ENCODE results near the gene CGB3. TPM values are rescaled to one million over a fixed set of nuclear protein-coding genes. Genes with fewer than 3 reads are reported as not detected.
"Not testable (repeated sequence)": the region's sequence is repeated elsewhere in the genome, so short reads cannot be mapped to it uniquely, and the experiment has no call there.

The CGB3 gene
- polyA plus RNA-seq, 3 donors, result not detected

GRCh38 chr19:49049834-49050233 is 25.7 kb upstream of the CGB3 start:
- 70 to 87% (median 78%) methylated on average over 3 of the region's 4 CpGs for WGBS, 3 donors
- H3K27ac ChIP-seq (ENCODE audit: low read depth, low read length), result not testable (repeated sequence)

- 54 to 74% (median 73%) methylated on average over 7 to 12 of the region's 12 CpGs for WGBS, 3 donors
Observed at GRCh38 chr19:49049011-49049410, 24.9 kb upstream of the CGB3 start, which contains the start of gene CGB8. Gene CGB8 (minus strand): TSS chr19:49049111. CDS start chr19:49048739, 372 bp downstream.

GRCh38 chr19:49043548-49043947 is 19.4 kb upstream of the CGB3 start, which contains the start of gene CGB5:
Gene CGB5 (plus strand): TSS chr19:49043848. CDS start chr19:49044210, 362 bp downstream.
- not testable (repeated sequence) for H3K27ac ChIP-seq (ENCODE audit: low read depth, low read length)
- WGBS, 3 donors, result 69 to 74% (median 71%) methylated on average over 13 to 14 of the region's 15 CpGs

More at GRCh38 chr19:49049011-49049410, 24.9 kb upstream of the CGB3 start, which contains the start of gene CGB8:
- H3K27ac ChIP-seq (ENCODE audit: low read depth, low read length), result not testable (repeated sequence)

- H3K27ac ChIP-seq (ENCODE audit: low read depth, low read length), result not testable (repeated sequence)
- WGBS, 3 donors, result 72 to 94% (median 74%) methylated on average over 1 to 3 of the region's 4 CpGs
Observed at GRCh38 chr19:49042666-49043065, 18.5 kb upstream of the CGB3 start.

GRCh38 chr19:49042177-49042576 is 18.0 kb upstream of the CGB3 start:
- WGBS, 3 donors, result 65 to 83% (median 81%) methylated on average over 17 of the region's 17 CpGs
- no peak overlapping the region for H3K27ac ChIP-seq (ENCODE audit: low read depth, low read length)

- 66 to 71% (median 69%) methylated on average over 6 to 9 of the region's 9 CpGs for WGBS, 3 donors
- not testable (repeated sequence) for H3K27ac ChIP-seq (ENCODE audit: low read depth, low read length)
Observed at GRCh38 chr19:49039736-49040135, 15.6 kb upstream of the CGB3 start.

- 80 to 90% (median 87%) methylated on average over 26 of the region's 26 CpGs for WGBS, 3 donors
Observed at GRCh38 chr19:49038557-49039276, 14.6 kb upstream of the CGB3 start.

GRCh38 chr19:49038111-49038510 is 14.0 kb upstream of the CGB3 start:
- 79 to 93% (median 90%) methylated on average over 5 to 6 of the region's 8 CpGs for WGBS, 3 donors

More at GRCh38 chr19:49038557-49039276, 14.6 kb upstream of the CGB3 start:
- not testable (repeated sequence) for H3K27ac ChIP-seq (ENCODE audit: low read depth, low read length)

GRCh38 chr19:49036815-49037214 is 12.7 kb upstream of the CGB3 start, which contains the start of gene CGB1:
Gene CGB1 (minus strand): TSS chr19:49036895. CDS start chr19:49036711, 184 bp downstream.
- H3K27ac ChIP-seq (ENCODE audit: low read depth, low read length), result not testable (repeated sequence)
- WGBS, 3 donors, result 50 to 67% (median 51%) methylated on average over 12 to 18 of the region's 18 CpGs

More at GRCh38 chr19:49038111-49038510, 14.0 kb upstream of the CGB3 start:
- not testable (repeated sequence) for H3K27ac ChIP-seq (ENCODE audit: low read depth, low read length)

GRCh38 chr19:49031642-49032301 is 7.6 kb upstream of the CGB3 start, which contains the start of gene CGB2:
Gene CGB2 (plus strand): TSS chr19:49031890. CDS start chr19:49032096, 206 bp downstream.
- H3K27ac ChIP-seq (ENCODE audit: low read depth, low read length), result not testable (repeated sequence)
- 23 to 25% (median 23%) methylated on average over 25 to 28 of the region's 28 CpGs for WGBS, 3 donors

- not testable (repeated sequence) for H3K27ac ChIP-seq (ENCODE audit: low read depth, low read length)
- 90 to 93% (median 91%) methylated on average over 3 to 6 of the region's 8 CpGs for WGBS, 3 donors
Observed at GRCh38 chr19:49030323-49030722, 6.2 kb upstream of the CGB3 start.

GRCh38 chr19:49029749-49030148 is 5.6 kb upstream of the CGB3 start:
- H3K27ac ChIP-seq (ENCODE audit: low read depth, low read length), result not testable (repeated sequence)
- 80 to 88% (median 84%) methylated on average over 12 to 14 of the region's 14 CpGs for WGBS, 3 donors

GRCh38 chr19:49028686-49029085 is 4.6 kb upstream of the CGB3 start:
- H3K27ac ChIP-seq (ENCODE audit: low read depth, low read length), result not testable (repeated sequence)
- WGBS, 3 donors, result 83 to 84% methylated on average over 3 to 9 of the region's 9 CpGs; no CpG with 5 or more reads in 1 of the 3 donors

GRCh38 chr19:49025599-49025998 is 1.5 kb upstream of the CGB3 start:
- H3K27ac ChIP-seq (ENCODE audit: low read depth, low read length), result not testable (repeated sequence)
- 85 to 90% (median 85%) methylated on average over 23 of the region's 23 CpGs for whole genome bisulfite sequencing, 3 donors

GRCh38 chr19:49025088-49025487 is 955 bp upstream of the CGB3 start:
- not testable (repeated sequence) for H3K27ac ChIP-seq (ENCODE audit: low read depth, low read length)
- 77 to 89% (median 86%) methylated on average over 3 to 4 of the region's 6 CpGs for WGBS, 3 donors

- WGBS, 3 donors, result 89 to 94% (median 91%) methylated on average over 9 of the region's 9 CpGs
- H3K27ac ChIP-seq (ENCODE audit: low read depth, low read length), result no peak overlapping the region
Observed at GRCh38 chr19:49022116-49022515, 2.0 kb downstream of the CGB3 start.

- H3K27ac ChIP-seq (ENCODE audit: low read depth, low read length), result no peak overlapping the region
- 36 to 53% (median 40%) methylated on average over 16 of the region's 16 CpGs for WGBS, 3 donors
Observed at GRCh38 chr19:49020931-49021895, 2.9 kb downstream of the CGB3 start.

- WGBS, 3 donors, result 33 to 77% (median 62%) methylated on average over 11 of the region's 11 CpGs
Observed at GRCh38 chr19:49020342-49020741, 3.8 kb downstream of the CGB3 start.

More at GRCh38 chr19:49020342-49020741, 3.8 kb downstream of the CGB3 start:
- no peak overlapping the region for H3K27ac ChIP-seq (ENCODE audit: low read depth, low read length)
